Transverse colon (tissue), 4 donors: Measurements from ENCODE around the gene SDK1. TPM values are rescaled to one million over a fixed set of nuclear protein-coding genes. Genes with fewer than 3 reads are reported as not detected.

Experiments used
- DNase-seq: peaks from one replicate; pipeline ENCODE4 v3.0.0-alpha.2; 2019
- H3K27ac ChIP-seq, 4 donors: fragments of 200-600 bp; sonication (generic); 2 replicates each; pipeline ENCODE4 v1.5.1; 2016 to 2018; ENCODE audit warnings: inconsistent platforms in 4 of 4
- H3K27me3 ChIP-seq: fragments of 200-600 bp; sonication (generic); 2 replicates; pipeline ENCODE4 v1.5.1; 2017; ENCODE audit warnings: inconsistent platforms
- H3K36me3 ChIP-seq, 4 donors: fragments of 200-600 bp; sonication (generic); 2 replicates each; pipeline ENCODE4 v1.5.1; 2017 to 2019; ENCODE audit warnings: inconsistent platforms in 4 of 4
- H3K4me1 ChIP-seq, 4 donors: fragments of 200-600 bp; sonication (generic); 2 replicates each; pipeline ENCODE4 v1.5.1; 2017 to 2020; ENCODE audit warnings: inconsistent platforms in 4 of 4
- H3K4me3 ChIP-seq, 4 donors: fragments of 200-600 bp; sonication (generic); 1 replicate in 1 of 4; 2 replicates in 3 of 4; pipeline versions ENCODE4 v1.5.1 to v1.6.1; 2017 to 2019; ENCODE audit warnings: inconsistent platforms in 4 of 4
- H3K9me3 ChIP-seq, 2 donors: fragments of 200-600 bp; sonication (generic); 2 replicates each; pipeline ENCODE4 v1.5.1; 2017 to 2019; ENCODE audit warnings: inconsistent platforms in 2 of 2
- CTCF ChIP-seq, 5 experiments: fragments of 200-600 bp in 3 of 5; fragments of 450-650 bp in 2 of 5; sonication (generic) in 3 of 5; IDR thresholded peaks; 1 replicate in 2 of 5; 2 replicates in 3 of 5; pipeline ENCODE4 v1.5.1; 2016 to 2017; ENCODE audit warnings: antibody characterized with exemption in 5 of 5, inconsistent platforms in 3 of 5, mild to moderate bottlenecking in 2 of 5, moderate library complexity in 1 of 5
- EP300 ChIP-seq: sonication (generic); formaldehyde crosslinking; IDR thresholded peaks from one replicate; pipeline ENCODE4 v1.6.1; 2017; ENCODE audit warnings: antibody characterized with exemption, low read depth
- POLR2A ChIP-seq: fragments of 450-650 bp; IDR thresholded peaks from one replicate; pipeline ENCODE4 v1.6.1; 2016; ENCODE audit warnings: antibody characterized with exemption, mild to moderate bottlenecking, moderate library complexity
- POLR2AphosphoS5 ChIP-seq, 3 donors: sonication (generic); formaldehyde crosslinking; IDR thresholded peaks; one replicate each; pipeline ENCODE4 v1.6.1; 2016; ENCODE audit warnings: antibody characterized with exemption in 3 of 3
- WGBS, 2 donors: methylation state at CpG; one replicate each; pipeline ENCODE4 v1.1.5; 2018; ENCODE audit warnings: low coverage in 1 of 2; 5-methylcytosine and 5-hydroxymethylcytosine counted together
- in situ Hi-C, 4 donors: fragments of 200-750 bp; cut with MboI; loops; one replicate each; pipeline versions ENCODE4 v1.15.0 to v1.15.1; 2017; ENCODE audit warnings: low sequenced_read_pairs in 3 of 4, low pct_ligation_motif_present in 1 of 4, low pct_unique_long_range_greater_than_20kb in 1 of 4
- intact Hi-C: fragments of 100-400 bp; cut with DNase I; formaldehyde crosslinking; loops from one replicate; pipeline ENCODE4 v1.15.1; 2023; ENCODE audit warnings: low total_unique reads
- total RNA-seq, 4 donors: library from RNA; depleted of rRNA; stranded (reverse); fragments of >200 nt; gene quantifications; one replicate each; pipeline ENCODE4 v1.1.0, GENCODE V29; 2016

Gene SDK1
- total RNA-seq, 4 donors from 2014 or later, result 4.0 to 8.6 (median 5.4) TPM

DNA sequence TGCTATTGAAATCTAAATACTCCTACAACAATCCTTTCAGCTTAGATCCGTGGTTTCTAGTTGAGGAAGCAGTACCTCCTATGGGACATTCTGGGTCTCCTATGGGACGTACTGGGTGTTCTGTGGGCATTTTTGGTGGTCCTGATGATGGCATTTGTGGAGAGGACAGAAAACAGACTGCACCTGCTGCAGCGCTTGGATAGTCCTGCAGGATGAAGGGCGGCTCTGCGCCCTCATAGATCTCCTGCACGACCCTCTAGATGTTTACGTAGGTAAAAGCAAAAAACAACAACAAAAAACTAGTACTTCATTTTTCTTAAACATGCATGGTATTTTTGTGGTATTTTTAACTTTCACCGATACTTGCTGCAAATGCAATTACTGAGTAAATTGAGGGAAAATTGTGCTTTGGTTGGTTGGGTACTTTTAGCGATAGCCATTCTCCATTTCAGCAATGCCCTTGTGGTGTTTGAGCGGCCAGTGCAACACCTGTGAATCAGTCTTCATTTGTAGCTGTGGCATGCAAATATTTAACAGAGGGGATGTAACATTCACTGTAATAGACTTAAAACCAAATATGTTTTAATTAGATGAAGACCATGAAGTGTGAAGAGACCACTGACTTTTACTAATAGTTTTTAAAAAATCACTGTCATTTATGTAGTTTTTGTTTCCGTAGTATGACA, 461.2 kb downstream of the SDK1 start:
- intact Hi-C loops, result no loop called here
- no peaks in the 10 kb centered on the region for H3K4me1 ChIP-seq

GRCh38 chr7:3767917-3768777, 467.1 kb downstream of the SDK1 start:
- Histone ChIP-seq H3K9me3 (no peaks in the 10 kb centered on the region), H3K4me3 (no peak overlapping the region), H3K27ac (no peak overlapping the region), H3K4me1 (no peaks in the 10 kb centered on the region), H3K36me3 (no peaks in the 10 kb centered on the region), H3K27me3 (no peaks in the 10 kb centered on the region)
- TF ChIP-seq CTCF (IDR thresholded peaks at IDR 0.05), result no peak
- no peak for TF ChIP-seq EP300
- no peak for TF ChIP-seq POLR2A
- TF ChIP-seq POLR2AphosphoS5 (IDR thresholded peaks at IDR 0.05), result no peak
- WGBS, 2 donors, result 76 to 83% methylated on average over 9 of the region's 9 CpGs
- DNase-seq, result no peak
- intact Hi-C loops (no loop called here), in situ Hi-C loops (no loop called here)

More for the DNA sequence above, 461.2 kb downstream of the SDK1 start:
- TF ChIP-seq POLR2AphosphoS5 (IDR thresholded peaks at IDR 0.05) (no peak), CTCF (IDR thresholded peaks at IDR 0.05) (no peak), POLR2A (no peak), EP300 (no peak)
- in situ Hi-C loops, result no loop called here
- Histone ChIP-seq H3K36me3 (no peaks in the 10 kb centered on the region), H3K9me3 (no peaks in the 10 kb centered on the region), H3K27ac (no peak overlapping the region), H3K27me3 (no peaks in the 10 kb centered on the region), H3K4me3 (no peak overlapping the region)
- WGBS, 2 donors, result 71 to 81% methylated on average over 10 to 11 of the region's 11 CpGs
- DNase-seq, result no peak

- in situ Hi-C loops, result no loop called here
- Histone ChIP-seq H3K4me1 (no peaks in the 10 kb centered on the region), H3K36me3 (no peaks in the 10 kb centered on the region), H3K9me3 (no peaks in the 10 kb centered on the region), H3K27me3 (no peaks in the 10 kb centered on the region), H3K4me3 (no peak overlapping the region), H3K27ac (no peak overlapping the region)
- no peak for DNase-seq
- intact Hi-C loops, result no loop called here
- WGBS, 2 donors, result 68 to 85% methylated on average over 3 of the region's 3 CpGs
- TF ChIP-seq POLR2A, result no peak
- TF ChIP-seq EP300, result no peak
- no peak for TF ChIP-seq POLR2AphosphoS5 (IDR thresholded peaks at IDR 0.05)
- no peak for TF ChIP-seq CTCF (IDR thresholded peaks at IDR 0.05)
These were observed 470.9 kb downstream of the SDK1 start for GRCh38 chr7:3771906-3772305.

DNA sequence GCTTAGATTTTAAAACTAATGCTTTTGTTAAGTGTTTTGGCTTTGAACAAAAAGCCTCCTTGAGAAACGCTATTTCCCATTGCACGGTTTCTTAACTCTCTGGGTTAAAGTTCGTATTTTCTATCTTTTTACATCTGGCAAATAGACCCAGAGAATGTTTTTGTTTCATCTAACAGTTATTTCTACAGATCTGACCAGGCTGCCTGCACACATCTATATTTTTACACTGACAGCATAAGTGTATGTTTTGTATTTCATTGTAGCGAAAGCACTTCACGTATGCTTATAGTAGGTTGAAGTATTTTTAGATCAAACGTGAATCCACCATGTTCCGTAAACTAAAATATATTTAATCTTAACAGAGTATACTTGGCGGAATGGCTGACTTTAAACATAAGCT, 477.3 kb downstream of the SDK1 start:
- DNase-seq, result no peak
- 68 to 69% methylated on average over 8 of the region's 8 CpGs for WGBS, 2 donors
- H3K4me1 ChIP-seq, result no peaks in the 10 kb centered on the region

More for the DNA sequence above, 477.3 kb downstream of the SDK1 start:
- TF ChIP-seq CTCF (IDR thresholded peaks at IDR 0.05) (no peak), POLR2A (no peak), POLR2AphosphoS5 (IDR thresholded peaks at IDR 0.05) (no peak), EP300 (no peak)
- intact Hi-C loops (no loop called here), in situ Hi-C loops (no loop called here)
- Histone ChIP-seq H3K9me3 (peaks cover 8 to 13% of the 10 kb centered on the region in 2 donors), H3K4me3 (no peak overlapping the region), H3K36me3 (no peaks in the 10 kb centered on the region), H3K27me3 (no peaks in the 10 kb centered on the region), H3K27ac (no peak overlapping the region)
